GM21529 (cell line): Measurements from ENCODE around the gene ANKRD49.
A peak's percentile ranks its signal among the peaks of the same experiment; 100 is the strongest.

ENCODE experiments used
- ATAC-seq: cut with Tn5 transposase; IDR thresholded peaks from one replicate; pipeline ENCODE4 v1.9.1; 2021; ENCODE audit not compliant: unreplicated experiment

ANKRD49 gene

GRCh38 chr11:94493281-94494125 lies at the start of gene ANKRD49, which contains the start of gene MRE11:
TSS of gene ANKRD49 (plus strand) at chr11:94493984. CDS start at chr11:94496694, 2,710 bp downstream.
TSS of gene MRE11 (minus strand) at chr11:94493844. CDS start at chr11:94492801, 1,043 bp downstream.
- peak; percentile 99 for ATAC-seq

GRCh38 chr11:94445641-94446040 lies 48.1 kb upstream of the ANKRD49 start:
- no peak for ATAC-seq

GRCh38 chr11:94447149-94447548 lies 46.6 kb upstream of the ANKRD49 start:
- ATAC-seq, result no peak

- ATAC-seq, result no peak
Observed at GRCh38 chr11:94449029-94449428, 44.8 kb upstream of the ANKRD49 start.

- no peak for ATAC-seq
Observed at GRCh38 chr11:94449437-94449836, 44.3 kb upstream of the ANKRD49 start.

GRCh38 chr11:94450048-94450447 lies 43.7 kb upstream of the ANKRD49 start:
- no peak for ATAC-seq

- ATAC-seq, result no peak
Observed at GRCh38 chr11:94452988-94453387, 40.8 kb upstream of the ANKRD49 start.

- no peak for ATAC-seq
Observed at GRCh38 chr11:94454301-94454700, 39.5 kb upstream of the ANKRD49 start.

- no peak for ATAC-seq
Observed at GRCh38 chr11:94455861-94456260, 37.9 kb upstream of the ANKRD49 start.

- ATAC-seq, result no peak
Observed at GRCh38 chr11:94457118-94458029, 36.4 kb upstream of the ANKRD49 start.

- no peak for ATAC-seq
Observed at GRCh38 chr11:94459576-94459975, 34.2 kb upstream of the ANKRD49 start.

GRCh38 chr11:94469416-94469815 lies 24.4 kb upstream of the ANKRD49 start:
- peak; percentile 86 for ATAC-seq

GRCh38 chr11:94472916-94473799 lies 20.6 kb upstream of the ANKRD49 start:
- peak; percentile 85 for ATAC-seq

GRCh38 chr11:94477624-94478023 lies 16.2 kb upstream of the ANKRD49 start:
- ATAC-seq, result no peak

- no peak for ATAC-seq
Observed at GRCh38 chr11:94481342-94481741, 12.4 kb upstream of the ANKRD49 start.

GRCh38 chr11:94486068-94486467 lies 7.7 kb upstream of the ANKRD49 start:
- ATAC-seq, result no peak

GRCh38 chr11:94494126-94494680 lies 419 bp downstream of the ANKRD49 start:
- ATAC-seq, result peak; percentile 58

GRCh38 chr11:94500181-94500580 lies 6.4 kb downstream of the ANKRD49 start:
- no peak for ATAC-seq

- ATAC-seq, result no peak
Observed at GRCh38 chr11:94501522-94501921, 7.7 kb downstream of the ANKRD49 start.

- ATAC-seq, result no peak
Observed at GRCh38 chr11:94504689-94505293, 11.0 kb downstream of the ANKRD49 start.
